ENCODE results near the gene NUP188. TPM values are rescaled to one million over a fixed set of nuclear protein-coding genes. Genes with fewer than 3 reads are reported as not detected.
A peak's percentile ranks its signal among the peaks of the same experiment; 100 is the strongest.

NUP188 gene
- total RNA-seq, 1 donor from 2014 or later, result 25.8 TPM

- no peak for FAIRE-seq
- no peak for TF ChIP-seq CTCF (IDR thresholded peaks at IDR 0.05; ENCODE audit: insufficient read depth, low read length, severe bottlenecking)
- Histone ChIP-seq H3K27me3 (ENCODE audit: control insufficient read depth, insufficient read depth, low read length) (no peaks in the 10 kb centered on the region), H3K4me3 (ENCODE audit: low read depth, low read length) (no peak overlapping the region), H3K36me3 (ENCODE audit: control insufficient read depth, insufficient read depth, low read length) (peaks cover 10% of the 10 kb centered on the region)
- no peak for DNase-seq (ENCODE audit: low read depth)
Measured at GRCh38 chr9:129042016-129042415, 94.5 kb downstream of the NUP188 start.

- no peak for TF ChIP-seq CTCF (IDR thresholded peaks at IDR 0.05; ENCODE audit: insufficient read depth, low read length, severe bottlenecking)
- FAIRE-seq, result peak; percentile 66
- Histone ChIP-seq H3K36me3 (ENCODE audit: control insufficient read depth, insufficient read depth, low read length) (peaks cover 9% of the 10 kb centered on the region), H3K4me3 (ENCODE audit: low read depth, low read length) (no peak overlapping the region), H3K27me3 (ENCODE audit: control insufficient read depth, insufficient read depth, low read length) (no peaks in the 10 kb centered on the region)
- DNase-seq (ENCODE audit: low read depth), result peak; percentile 85
Measured at GRCh38 chr9:129052592-129052991, 105.1 kb downstream of the NUP188 start.

- FAIRE-seq, result no peak
- Histone ChIP-seq H3K36me3 (ENCODE audit: control insufficient read depth, insufficient read depth, low read length) (peaks cover 9% of the 10 kb centered on the region), H3K27me3 (ENCODE audit: control insufficient read depth, insufficient read depth, low read length) (no peaks in the 10 kb centered on the region), H3K4me3 (ENCODE audit: low read depth, low read length) (no peak overlapping the region)
- no peak for TF ChIP-seq CTCF (IDR thresholded peaks at IDR 0.05; ENCODE audit: insufficient read depth, low read length, severe bottlenecking)
- DNase-seq (ENCODE audit: low read depth), result no peak
Measured at GRCh38 chr9:129053020-129053419, 105.5 kb downstream of the NUP188 start.

- H3K4me3 ChIP-seq (ENCODE audit: low read depth, low read length), result no peak overlapping the region
- H3K36me3 ChIP-seq (ENCODE audit: control insufficient read depth, insufficient read depth, low read length), result peaks cover 7% of the 10 kb centered on the region
- TF ChIP-seq CTCF (IDR thresholded peaks at IDR 0.05; ENCODE audit: insufficient read depth, low read length, severe bottlenecking), result no peak
- DNase-seq (ENCODE audit: low read depth) (no peak), FAIRE-seq (no peak)
- H3K27me3 ChIP-seq (ENCODE audit: control insufficient read depth, insufficient read depth, low read length), result no peaks in the 10 kb centered on the region
Measured at GRCh38 chr9:129054163-129054851, 106.8 kb downstream of the NUP188 start.

Other genes with a start within 250 kb of the NUP188 start
- gene PKN3, start 245.2 kb upstream of the NUP188 start, total RNA-seq, result 1.5 and 2.1 TPM in 2 replicates
- gene ZDHHC12, start 223.6 kb upstream of the NUP188 start, total RNA-seq, result 27.4 and 46.0 TPM in 2 replicates
- 8.7 and 14.2 TPM in 2 replicates for gene ZER1, start 175.8 kb upstream of the NUP188 start, total RNA-seq
- gene TBC1D13, start 160.4 kb upstream of the NUP188 start, total RNA-seq, result 11.8 and 12.6 TPM in 2 replicates
- 36.6 and 54.0 TPM in 2 replicates for gene ENDOG, start 129.2 kb upstream of the NUP188 start, total RNA-seq
- gene SPOUT1, start 117.9 kb upstream of the NUP188 start, total RNA-seq, result 10.4 and 14.0 TPM in 2 replicates
- gene KYAT1, start 65.7 kb upstream of the NUP188 start, total RNA-seq, result 9.0 and 9.5 TPM in 2 replicates
- gene LRRC8A, start 65.6 kb upstream of the NUP188 start, total RNA-seq, result 259 and 329 TPM in 2 replicates
- gene PHYHD1, start 26.7 kb upstream of the NUP188 start, total RNA-seq, result 1.1 and 3.8 TPM in 2 replicates
- 22.6 and 24.6 TPM in 2 replicates for gene DOLK, start 96 bp upstream of the NUP188 start, total RNA-seq
- 50.5 and 98.1 TPM in 2 replicates for gene SH3GLB2, start 80.6 kb downstream of the NUP188 start, total RNA-seq
- 12.6 and 25.0 TPM in 2 replicates for gene MIGA2, start 88.9 kb downstream of the NUP188 start, total RNA-seq
- gene DOLPP1, start 133.4 kb downstream of the NUP188 start, total RNA-seq, result 10.0 and 10.8 TPM in 2 replicates
- gene CRAT, start 163.1 kb downstream of the NUP188 start, total RNA-seq, result 13.7 and 40.2 TPM in 2 replicates
- gene PTPA, start 163.7 kb downstream of the NUP188 start, total RNA-seq, result 39.5 and 76.0 TPM in 2 replicates
- gene IER5L, start 230.6 kb downstream of the NUP188 start, total RNA-seq, result 15.7 and 19.5 TPM in 2 replicates

Measured in bronchial epithelial cell (primary cell).